ACHN (cell line): ENCODE measurements around the gene GATC.
A peak's percentile ranks its signal among the peaks of the same experiment; 100 is the strongest.
"Not testable (repeated sequence)": the region's sequence is repeated elsewhere in the genome, so short reads cannot be mapped to it uniquely, and the experiment has no call there.

Source experiments
- DNase-seq: peaks from one replicate; pipeline ENCODE4 v3.0.0-alpha.2; 2015
- in situ Hi-C: cut with HindIII; loops from 2 replicates; pipeline ENCODE4 v1.10.0; 2017; ENCODE audit warnings: low sequenced_read_pairs, low pct_ligation_motif_present, low pct_unique_long_range_greater_than_20kb

Gene GATC

DNA sequence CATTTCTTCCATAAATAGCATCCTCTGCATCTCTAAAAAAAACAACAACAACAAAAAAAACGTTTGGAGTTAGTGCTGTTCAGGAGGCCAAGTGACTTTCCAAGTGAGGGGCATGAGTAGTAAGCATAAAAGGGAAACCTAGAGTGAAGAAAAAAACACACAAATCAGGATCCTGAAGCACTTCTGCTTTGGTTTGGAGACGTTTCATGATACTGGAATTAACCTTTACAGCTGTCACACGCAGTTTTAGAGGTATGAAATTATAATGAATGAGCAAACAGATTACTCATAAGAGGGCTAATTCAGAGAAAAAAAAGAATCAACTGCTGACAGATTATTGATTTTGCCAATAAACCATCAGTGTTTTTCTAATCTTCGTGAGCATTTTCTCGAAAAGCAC, 19.5 kb downstream of the GATC start:
- in situ Hi-C loops: no loop called here
- DNase-seq: no peak

DNA sequence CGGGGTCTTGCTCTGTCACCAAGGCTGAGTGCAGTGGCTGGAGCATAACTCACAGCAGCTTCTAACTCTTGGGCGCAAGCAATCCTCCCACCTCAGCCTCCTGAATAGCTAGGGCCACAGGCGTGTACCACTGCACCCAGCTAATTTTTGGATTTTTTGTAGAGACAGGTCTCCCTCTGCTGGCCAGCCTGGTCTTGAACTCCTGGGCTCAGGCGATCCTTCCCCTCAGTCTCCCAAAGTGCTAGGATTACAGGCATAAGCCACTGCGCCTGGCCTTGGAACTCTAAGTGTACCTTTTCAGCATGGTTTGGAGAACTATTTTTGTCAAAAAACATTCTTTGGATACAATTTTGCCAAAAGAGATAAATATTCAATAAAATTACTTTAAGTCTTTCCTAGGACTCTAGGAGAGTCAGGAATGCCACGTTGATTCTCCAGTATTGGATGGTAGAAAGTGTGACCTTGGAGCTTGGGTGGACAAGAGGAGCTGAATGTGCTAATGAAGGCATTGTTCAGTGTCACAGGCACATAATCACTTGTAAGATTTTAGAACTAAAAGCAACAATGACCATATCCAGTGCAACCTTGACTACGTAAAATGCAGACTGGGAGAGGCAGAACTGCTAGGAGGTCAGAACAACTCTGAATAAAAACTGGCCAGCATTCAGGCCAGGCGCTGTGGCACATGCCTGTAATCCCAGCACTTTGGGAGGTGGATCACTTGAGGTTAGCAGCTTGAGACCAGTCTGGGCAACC, 20.5 kb downstream of the GATC start:
- in situ Hi-C loops: no loop called here

GRCh38 chr12:120467439-120467838, 21.2 kb downstream of the GATC start:
- no peak for DNase-seq
- in situ Hi-C loops: no loop called here

More for the DNA sequence above, 20.5 kb downstream of the GATC start:
- peak; percentile 68 for DNase-seq

DNA sequence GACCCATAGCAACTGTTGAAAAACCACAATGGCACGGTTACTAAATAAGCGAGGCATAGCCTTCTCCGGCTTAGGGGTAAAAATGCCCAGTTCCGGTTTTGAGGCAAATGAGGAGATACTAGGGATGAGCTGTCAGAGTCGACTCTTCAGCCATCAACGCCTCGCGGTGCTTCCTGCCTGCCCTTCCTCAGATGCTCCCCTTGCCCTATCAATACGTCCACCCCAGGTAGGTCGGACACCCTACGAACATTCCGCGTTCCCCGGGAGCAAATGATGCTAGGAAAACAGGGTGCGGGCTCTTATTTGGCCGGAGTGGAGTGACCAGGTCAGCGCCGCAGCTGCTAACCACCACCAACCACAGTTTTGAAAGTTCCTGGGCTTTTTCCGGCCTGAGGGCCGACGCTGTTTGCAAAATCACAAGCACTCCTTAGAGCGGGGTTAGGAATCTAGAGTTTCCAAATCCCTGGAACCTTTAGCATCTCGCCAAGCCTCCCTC, 22.1 kb downstream of the GATC start:
- in situ Hi-C loops: no loop called here
- peak; percentile 77 for DNase-seq

DNA sequence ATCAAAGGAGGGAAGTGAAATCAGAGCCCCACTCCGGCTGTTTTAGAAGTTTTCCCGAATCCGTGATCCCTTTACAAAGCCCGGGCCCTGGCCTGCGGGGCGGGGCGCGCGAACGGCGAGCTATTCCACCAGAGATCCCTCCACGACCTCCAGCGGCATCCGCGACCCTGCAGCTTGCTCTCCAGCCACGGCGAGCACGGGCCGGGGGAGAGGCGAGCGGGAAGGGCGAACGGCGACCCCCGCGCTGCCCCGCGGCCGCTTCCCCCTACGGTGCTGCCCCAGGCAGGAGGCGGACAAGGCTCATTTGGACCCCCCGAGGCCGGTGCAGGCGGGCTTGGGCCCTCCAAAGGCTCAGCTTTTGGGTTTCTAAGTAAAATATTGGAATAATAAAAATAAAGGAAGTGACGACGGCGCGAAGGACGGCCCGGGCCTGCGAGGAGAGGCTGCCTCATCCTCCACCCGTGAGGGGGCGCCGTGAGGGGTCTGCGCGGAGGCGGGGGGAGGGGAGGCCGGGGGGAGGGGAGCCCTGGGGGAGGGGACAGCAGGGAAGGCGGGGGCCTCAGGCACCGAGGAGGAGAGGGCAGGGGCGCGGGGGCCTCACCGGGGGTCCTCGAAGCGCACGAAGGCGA, 22.7 kb downstream of the GATC start:
- DNase-seq: no peak
- in situ Hi-C loops: no loop called here

DNA sequence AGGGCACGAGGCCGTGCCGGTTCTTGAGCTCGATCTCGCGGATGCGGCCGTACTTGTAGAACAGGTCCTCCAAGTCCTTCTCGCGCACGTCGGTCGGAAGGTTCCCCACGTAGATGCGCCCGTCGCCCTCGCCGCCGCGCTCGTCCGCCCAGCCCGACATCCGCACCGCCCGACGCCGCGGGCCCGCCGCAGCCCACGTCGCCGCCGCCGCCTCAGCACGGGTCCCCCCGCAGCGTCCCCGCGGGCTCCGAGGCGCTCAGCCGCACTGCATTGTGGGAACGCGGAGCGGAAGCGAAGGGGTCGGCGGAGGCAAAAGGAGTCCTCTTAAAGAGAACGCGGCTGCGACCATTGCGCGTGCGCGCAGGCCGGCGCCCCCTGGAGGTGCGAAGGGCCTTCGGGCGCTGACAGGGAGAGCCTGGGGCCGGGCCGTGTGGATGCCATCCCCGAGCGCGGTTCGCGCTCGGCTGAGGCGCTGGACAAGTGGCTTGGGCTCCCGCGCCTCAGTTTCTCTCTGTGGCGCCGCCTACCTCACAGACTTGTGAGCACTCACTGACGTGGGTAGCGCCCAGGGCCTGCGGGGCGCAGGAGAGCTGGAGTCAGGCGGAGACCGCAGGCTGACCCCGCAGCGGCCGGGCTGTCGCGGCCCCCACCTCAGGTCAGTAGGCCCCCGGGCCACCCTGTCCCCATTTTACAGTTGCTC, 23.4 kb downstream of the GATC start, which contains the start of gene SRSF9:
Gene SRSF9, minus strand, starts transcription at position 299 of the 700 bp plus-strand sequence. Its CDS starts 139 bp downstream, at position 160.
- in situ Hi-C loops: no loop called here
- peak; percentile 99 for DNase-seq

- in situ Hi-C loops: no loop called here
- peak; percentile 38 for DNase-seq
Observed at GRCh38 chr12:120470150-120470784, 24.0 kb downstream of the GATC start.

- DNase-seq: no peak
- in situ Hi-C loops: no loop called here
Observed at GRCh38 chr12:120472521-120472920, 26.3 kb downstream of the GATC start.

DNA sequence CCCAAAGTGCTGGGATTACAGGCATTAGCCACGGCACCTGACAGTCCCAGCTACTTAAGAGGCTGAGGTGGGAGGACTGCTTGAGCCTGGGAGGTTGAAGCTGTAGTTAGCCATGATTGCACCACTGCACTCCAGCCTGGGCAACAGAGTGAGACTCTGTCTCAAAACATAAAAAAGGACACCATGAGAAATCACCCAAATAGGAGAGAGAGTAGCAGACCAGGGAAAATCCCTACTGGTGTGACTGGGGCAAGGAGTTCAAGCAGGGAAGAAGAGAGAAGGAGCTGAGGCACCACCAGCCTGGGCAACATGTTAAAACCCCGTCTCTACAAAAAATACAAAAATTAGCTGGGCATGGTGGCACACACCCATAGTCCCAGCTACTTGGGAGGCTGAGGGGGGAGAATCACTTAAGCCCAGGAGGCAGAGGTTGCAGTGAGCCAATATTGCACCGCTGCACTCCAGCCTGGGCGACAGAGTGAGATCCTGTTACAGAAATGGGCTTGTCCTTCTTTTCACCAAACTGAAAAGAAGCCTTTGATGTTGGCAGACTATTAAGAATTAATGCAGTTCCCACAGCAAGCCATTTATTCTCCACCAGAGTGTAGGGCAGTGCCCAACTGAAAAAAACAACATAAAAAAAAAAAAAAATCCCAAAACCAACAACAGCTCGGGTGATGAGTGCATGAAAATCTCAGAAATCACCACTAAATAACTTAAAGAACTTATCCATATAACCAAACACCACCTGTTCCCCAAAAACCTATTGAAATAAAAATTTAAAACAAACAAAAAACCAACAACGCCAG, 27.8 kb downstream of the GATC start:
- no peak for DNase-seq
- in situ Hi-C loops: no loop called here

DNA sequence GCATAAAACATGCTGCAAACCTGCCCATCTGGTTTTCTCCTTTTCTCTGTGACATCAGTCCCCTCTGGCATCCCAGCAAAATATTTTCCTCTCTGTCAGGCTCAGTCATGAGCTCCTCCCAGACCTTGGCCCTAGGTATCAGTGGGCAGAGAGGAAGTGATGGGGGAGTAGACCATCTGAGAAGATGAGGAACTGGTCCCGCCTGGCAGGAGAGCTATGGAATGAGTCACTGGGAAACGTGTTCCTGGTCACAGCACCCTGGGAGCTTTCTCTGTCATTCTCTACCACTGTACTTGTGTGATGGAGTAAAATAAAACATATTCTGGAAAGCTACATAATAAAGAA, 28.3 kb downstream of the GATC start:
- in situ Hi-C loops: no loop called here
- DNase-seq: peak; percentile 84

GRCh38 chr12:120475643-120476042, 29.4 kb downstream of the GATC start:
- DNase-seq: no peak
- in situ Hi-C loops: no loop called here

DNA sequence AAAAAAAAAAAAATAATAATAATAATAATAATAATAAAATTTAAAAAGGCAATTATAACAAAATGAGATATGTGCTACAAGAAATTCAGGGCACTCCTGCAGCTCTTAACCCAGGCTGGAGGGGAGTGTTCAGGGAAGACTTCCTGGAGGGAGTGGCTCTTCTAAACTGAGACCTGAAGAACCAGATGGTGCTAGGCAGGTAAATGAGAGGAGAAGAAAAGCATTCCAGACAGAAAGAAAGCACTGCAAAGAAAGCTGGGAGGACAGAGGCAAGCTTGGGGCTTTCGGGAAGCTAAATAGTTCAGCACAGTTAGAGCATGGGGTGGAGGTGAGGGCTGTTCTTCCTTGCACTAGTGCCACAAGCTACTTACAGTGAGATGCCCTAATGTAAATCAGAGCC, 33.2 kb downstream of the GATC start:
- no peak for DNase-seq
- in situ Hi-C loops: no loop called here

- DNase-seq: no peak
- in situ Hi-C loops: no loop called here
Observed at GRCh38 chr12:120480211-120480610, 34.0 kb downstream of the GATC start.

DNA sequence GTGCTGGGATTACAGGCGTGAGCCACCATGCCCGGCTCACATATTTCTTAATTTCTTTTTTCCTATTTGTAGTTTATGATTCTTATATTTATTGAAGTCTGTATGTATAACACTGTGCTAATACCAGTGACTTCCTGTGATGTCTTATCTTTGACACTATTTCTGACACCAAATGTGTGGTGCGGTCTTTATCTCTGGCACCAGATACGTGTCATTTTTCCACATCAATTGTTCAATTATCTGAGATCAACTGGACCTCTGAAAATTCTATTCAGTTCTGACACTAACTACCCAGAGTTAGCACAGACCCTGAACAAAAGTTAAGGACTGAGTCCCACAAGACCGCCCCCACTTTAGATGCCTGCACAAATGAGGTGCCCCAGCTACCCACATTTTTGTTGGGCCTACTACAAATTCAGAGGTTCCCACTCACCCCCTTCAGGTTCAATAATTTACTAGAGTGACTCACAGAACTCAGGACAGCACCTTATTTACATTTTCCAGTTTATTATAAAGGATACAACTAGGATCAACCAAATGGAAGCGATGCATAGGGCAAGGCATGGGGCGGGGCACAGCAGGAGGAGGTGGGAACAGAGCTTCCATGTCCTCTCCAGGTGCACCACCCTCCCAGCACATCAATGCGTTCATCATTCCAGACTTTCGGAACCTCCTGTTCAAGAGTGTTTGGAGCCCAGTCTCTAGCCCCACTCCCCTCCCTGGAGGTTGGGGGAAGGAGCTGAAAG, 35.0 kb downstream of the GATC start:
- DNase-seq: no peak
- in situ Hi-C loops: no loop called here

- in situ Hi-C loops: no loop called here
- DNase-seq: no peak
Observed at GRCh38 chr12:120483621-120484020, 37.4 kb downstream of the GATC start.

DNA sequence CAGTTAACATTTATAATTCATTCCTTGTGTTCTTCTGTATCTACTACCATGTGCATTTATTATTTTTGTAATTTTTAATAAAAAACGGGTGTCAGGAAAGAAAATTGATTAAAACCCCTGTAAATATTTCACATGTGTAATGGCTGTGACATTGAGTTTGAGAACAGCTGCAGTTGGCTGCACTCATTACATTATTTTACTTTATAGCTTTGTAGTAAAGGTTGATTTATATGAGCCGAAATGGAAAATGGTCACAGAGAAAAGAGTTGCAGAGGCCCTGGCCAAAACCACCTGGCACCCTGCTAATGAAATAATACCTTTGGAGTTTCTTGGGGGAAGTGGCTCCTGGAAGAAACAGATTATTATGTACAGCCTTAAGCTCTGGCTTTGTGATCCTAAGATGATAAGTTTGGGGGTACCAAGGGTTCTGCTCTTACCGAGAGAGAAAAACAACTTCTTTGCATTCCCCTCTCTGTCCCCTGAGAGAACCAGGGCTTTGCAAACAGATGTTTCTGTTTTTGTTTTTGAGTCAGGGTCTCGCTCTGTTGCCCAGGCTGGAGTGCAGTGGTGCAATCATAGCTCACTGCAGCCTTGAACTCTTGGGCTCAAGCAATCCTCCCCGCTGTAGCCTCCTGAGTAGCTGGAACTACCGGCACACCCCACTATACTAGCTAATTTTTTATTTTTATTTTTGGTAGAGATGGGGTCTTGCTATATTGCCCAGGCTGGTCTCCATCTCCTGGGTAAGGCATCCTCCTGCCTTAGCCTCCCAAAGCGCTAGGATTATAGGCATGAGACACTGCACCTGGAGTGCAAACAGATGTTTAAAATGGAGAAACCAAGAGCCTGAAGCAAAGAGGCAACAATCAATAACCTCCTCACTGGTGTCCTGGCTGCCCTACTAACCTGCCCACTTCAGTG, 40.0 kb downstream of the GATC start:
- in situ Hi-C loops: no loop called here
- no peak for DNase-seq

GRCh38 chr12:120487552-120487951, 41.3 kb downstream of the GATC start:
- in situ Hi-C loops, DNase-seq: not testable (repeated sequence)
